Stomach (tissue), 9 donors: ENCODE measurements around the gene NUP43. TPM values are rescaled to one million over a fixed set of nuclear protein-coding genes. Genes with fewer than 3 reads are reported as not detected.

ENCODE experiments used
- DNase-seq, 2 donors: peaks; one replicate each; pipeline versions ENCODE4 v3.0.0 to v3.0.0-alpha.2; 2013 to 2019
- H3K27ac ChIP-seq, 5 donors: fragments of 200-600 bp in 4 of 5; sonication (generic) in 4 of 5; one replicate each; pipeline ENCODE4 v1.5.1; 2013 to 2019; ENCODE audit warnings: mild to moderate bottlenecking in 1 of 5, moderate library complexity in 1 of 5
- H3K27me3 ChIP-seq, 3 donors: fragments of 200-600 bp; sonication (generic); one replicate each; pipeline ENCODE4 v1.5.1; 2017 to 2019; ENCODE audit warnings: mixed run types in 1 of 3
- H3K36me3 ChIP-seq, 4 donors: fragments of 200-600 bp; sonication (generic); 1 replicate in 3 of 4; 2 replicates in 1 of 4; pipeline ENCODE4 v1.5.1; 2016 to 2019
- H3K4me1 ChIP-seq, 4 donors: fragments of 200-600 bp; sonication (generic); one replicate each; pipeline ENCODE4 v1.5.1; 2016 to 2019
- H3K4me3 ChIP-seq, 4 donors: fragments of 200-600 bp; sonication (generic) in 3 of 4; one replicate each; pipeline ENCODE4 v1.5.1; 2016 to 2019; ENCODE audit warnings: mild to moderate bottlenecking in 1 of 4
- H3K9me3 ChIP-seq, 4 donors: fragments of 200-600 bp; sonication (generic); one replicate each; pipeline ENCODE4 v1.5.1; 2016 to 2019
- EP300 ChIP-seq: sonication (generic); formaldehyde crosslinking; IDR thresholded peaks from one replicate; pipeline ENCODE4 v1.6.1; 2017; ENCODE audit warnings: antibody characterized with exemption
- POLR2A ChIP-seq, 4 donors: fragments of 450-650 bp; IDR thresholded peaks; one replicate each; pipeline ENCODE4 v1.6.1; 2016; ENCODE audit warnings: antibody characterized with exemption in 4 of 4, control low read depth in 2 of 4, mild to moderate bottlenecking in 1 of 4, moderate library complexity in 1 of 4
- POLR2AphosphoS5 ChIP-seq, 3 donors: sonication (generic); formaldehyde crosslinking; IDR thresholded peaks; one replicate each; pipeline ENCODE4 v1.6.1; 2016; ENCODE audit warnings: antibody characterized with exemption in 3 of 3
- WGBS, 5 donors: extraction: QIAGEN DNeasy Blood & Tissue Kit in 3 of 5; methylation state at CpG; one replicate each; pipeline versions ENCODE4 v1.1.5 to v1.1.7; 2013 to 2018; 5-methylcytosine and 5-hydroxymethylcytosine counted together
- intact Hi-C: fragments of 100-400 bp; cut with DNase I; formaldehyde crosslinking; loops from one replicate; pipeline ENCODE4 v1.15.1; 2023; ENCODE audit warnings: low total_unique reads
- polyA plus RNA-seq, 3 donors: library from polyadenylated mRNA; stranded (reverse); fragments of 200-250 nt; gene quantifications; one replicate each; pipeline ENCODE4 v1.2.3, GENCODE V29; 2013
- total RNA-seq, 5 donors: library from RNA; depleted of rRNA; stranded (reverse); fragments of >200 nt; gene quantifications; one replicate each; pipeline versions ENCODE4 v1.1.0 to v1.2.3, GENCODE V29; 2014 to 2016
- TF ChIP-seq, protein P1 (sequence below), 7 experiments: fragments of 450-650 bp in 4 of 7; fragments of 200-600 bp in 3 of 7; sonication (generic) in 3 of 7; IDR thresholded peaks; one replicate each; pipeline ENCODE4 v1.5.1; 2016 to 2019; ENCODE audit warnings: antibody characterized with exemption in 7 of 7, control low read depth in 2 of 7, mild to moderate bottlenecking in 1 of 7
- donor health status: healthy with polysubstance abuse.
- donor health status: Bipolar disorder and iron deficiency.
- donor health status: healthy.

NUP43 gene
- total and polyA plus RNA-seq, 8 donors = 1.2 to 51.9 (median 17.7) TPM

DNA sequence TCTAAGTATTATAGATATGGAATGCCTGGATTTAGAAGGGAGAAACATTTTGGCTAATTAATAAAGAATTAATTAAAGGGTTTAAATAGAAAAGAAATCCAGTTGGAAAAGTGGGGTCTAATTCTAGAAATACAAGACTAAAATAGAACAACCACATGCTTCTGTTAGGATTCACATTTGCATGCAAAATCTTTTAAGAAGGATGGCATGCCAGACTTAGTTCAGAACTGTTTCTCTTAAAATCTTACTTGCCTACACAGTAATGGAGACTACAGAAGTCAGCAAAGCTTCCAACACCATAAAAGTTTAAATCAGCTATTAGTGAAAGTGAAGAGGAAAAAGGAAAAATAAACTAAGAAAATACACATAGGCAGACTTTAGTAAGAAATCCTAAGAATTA, 65.1 kb downstream of the NUP43 start:
- Histone ChIP-seq H3K27ac (no peak overlapping the region), H3K9me3 (no peaks in the 10 kb centered on the region), H3K27me3 (no peaks in the 10 kb centered on the region), H3K4me3 (no peak overlapping the region), H3K36me3 (peaks cover 19 to 67% (median 58%) of the 10 kb centered on the region in 4 donors), H3K4me1 (peaks cover 0 to 5% (median 1%) of the 10 kb centered on the region in 4 donors)
- TF ChIP-seq POLR2A (IDR thresholded peaks at IDR 0.05) = no peak
- TF ChIP-seq EP300 = no peak
- TF ChIP-seq, protein P1, sequence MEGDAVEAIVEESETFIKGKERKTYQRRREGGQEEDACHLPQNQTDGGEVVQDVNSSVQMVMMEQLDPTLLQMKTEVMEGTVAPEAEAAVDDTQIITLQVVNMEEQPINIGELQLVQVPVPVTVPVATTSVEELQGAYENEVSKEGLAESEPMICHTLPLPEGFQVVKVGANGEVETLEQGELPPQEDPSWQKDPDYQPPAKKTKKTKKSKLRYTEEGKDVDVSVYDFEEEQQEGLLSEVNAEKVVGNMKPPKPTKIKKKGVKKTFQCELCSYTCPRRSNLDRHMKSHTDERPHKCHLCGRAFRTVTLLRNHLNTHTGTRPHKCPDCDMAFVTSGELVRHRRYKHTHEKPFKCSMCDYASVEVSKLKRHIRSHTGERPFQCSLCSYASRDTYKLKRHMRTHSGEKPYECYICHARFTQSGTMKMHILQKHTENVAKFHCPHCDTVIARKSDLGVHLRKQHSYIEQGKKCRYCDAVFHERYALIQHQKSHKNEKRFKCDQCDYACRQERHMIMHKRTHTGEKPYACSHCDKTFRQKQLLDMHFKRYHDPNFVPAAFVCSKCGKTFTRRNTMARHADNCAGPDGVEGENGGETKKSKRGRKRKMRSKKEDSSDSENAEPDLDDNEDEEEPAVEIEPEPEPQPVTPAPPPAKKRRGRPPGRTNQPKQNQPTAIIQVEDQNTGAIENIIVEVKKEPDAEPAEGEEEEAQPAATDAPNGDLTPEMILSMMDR (IDR thresholded peaks at IDR 0.05) = no peak
- no peak for TF ChIP-seq POLR2AphosphoS5 (IDR thresholded peaks at IDR 0.05)
- no peak for DNase-seq
- intact Hi-C loops = no loop called here

DNA sequence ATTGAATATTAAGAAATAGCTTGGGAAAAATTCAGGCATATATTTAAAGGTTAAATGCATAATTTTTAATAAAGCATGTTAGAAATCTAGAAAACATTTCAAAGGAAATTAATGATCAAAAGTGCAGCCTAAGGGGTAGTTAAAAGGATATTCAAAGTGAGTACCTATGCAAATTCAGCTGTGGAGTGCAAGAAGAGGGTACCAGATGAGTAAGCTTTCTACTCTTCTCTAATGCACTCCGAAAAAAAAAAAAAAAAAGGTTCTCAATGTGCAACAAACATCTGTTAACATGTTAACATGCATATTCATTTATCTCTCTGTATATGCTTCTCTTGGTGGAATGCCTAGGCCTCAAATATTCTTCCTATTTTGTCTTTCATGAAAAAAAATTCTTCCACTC, 65.8 kb downstream of the NUP43 start:
- no peak overlapping the region for H3K27ac ChIP-seq
- H3K4me3 ChIP-seq = no peak overlapping the region
- intact Hi-C loops = no loop called here
- peaks cover 0 to 5% (median 0%) of the 10 kb centered on the region in 4 donors for H3K4me1 ChIP-seq
- H3K9me3 ChIP-seq = no peaks in the 10 kb centered on the region
- H3K27me3 ChIP-seq = no peaks in the 10 kb centered on the region
- peaks cover 26 to 71% (median 64%) of the 10 kb centered on the region in 4 donors for H3K36me3 ChIP-seq
- TF ChIP-seq, protein P1 (IDR thresholded peaks at IDR 0.05) = no peak
- no peak for TF ChIP-seq POLR2AphosphoS5 (IDR thresholded peaks at IDR 0.05)
- no peak for TF ChIP-seq EP300
- TF ChIP-seq POLR2A (IDR thresholded peaks at IDR 0.05) = no peak
- no peak for DNase-seq
- WGBS, 5 donors = 42 to 62% (median 61%) methylated on average over 1 of the region's 1 CpG

Other genes starting within 250 kb of the NUP43 start
- 10 to 100 TPM in 3 of 5 donors, 1 to 10 TPM in 2; 7.6 to 59.7 (median 35.1) TPM for gene PPIL4, start 200.5 kb downstream of the NUP43 start, total RNA-seq
- gene PPIL4, start 200.5 kb downstream of the NUP43 start, polyA plus RNA-seq = 10 to 100 TPM; 12.4 to 20.0 (median 12.8) TPM
- 10 to 100 TPM in 3 of 5 donors, 1 to 10 TPM in 2; 3.2 to 61.6 (median 30.6) TPM for gene GINM1, start 180.2 kb downstream of the NUP43 start, total RNA-seq
- 10 to 100 TPM; 16.0 to 31.9 (median 24.6) TPM for gene GINM1, start 180.2 kb downstream of the NUP43 start, polyA plus RNA-seq
- 10 to 100 TPM in 4 of 5 donors, 1 to 10 TPM in 1; 8.1 to 29.8 (median 26.8) TPM for gene KATNA1, start 97.8 kb downstream of the NUP43 start, total RNA-seq
- 10 to 100 TPM in 2 of 3 donors, 1 to 10 TPM in 1; 9.2 to 20.2 (median 10.4) TPM for gene KATNA1, start 97.8 kb downstream of the NUP43 start, polyA plus RNA-seq
- gene LATS1, start 28.4 kb downstream of the NUP43 start, total RNA-seq = 100 to 1,000 TPM in 1 of 5 donors, 10 to 100 TPM in 4; 10.7 to 109 (median 28.4) TPM
- 1 to 10 TPM; 3.8 to 5.0 (median 4.1) TPM for gene LATS1, start 28.4 kb downstream of the NUP43 start, polyA plus RNA-seq
- gene PCMT1, start 3.2 kb upstream of the NUP43 start, total RNA-seq = 100 to 1,000 TPM in 1 of 5 donors, 10 to 100 TPM in 3, 1 to 10 TPM in 1; 2.6 to 109 (median 78.6) TPM
- 10 to 100 TPM; 35.6 to 44.5 (median 42.0) TPM for gene PCMT1, start 3.2 kb upstream of the NUP43 start, polyA plus RNA-seq
- gene LRP11, start 117.8 kb upstream of the NUP43 start, total RNA-seq = 10 to 100 TPM in 3 of 5 donors, 1 to 10 TPM in 2; 1.8 to 80.8 (median 23.9) TPM
- gene LRP11, start 117.8 kb upstream of the NUP43 start, polyA plus RNA-seq = 10 to 100 TPM in 1 of 3 donors, 1 to 10 TPM in 2; 2.0 to 18.1 (median 7.4) TPM
- gene RAET1E, start 151.6 kb upstream of the NUP43 start, total RNA-seq = not detected
- 1 to 10 TPM in 1 of 3 donors, under 1 TPM in 1, not detected in 1; 0.19 to 2.6 TPM for gene RAET1E, start 151.6 kb upstream of the NUP43 start, polyA plus RNA-seq
- under 1 TPM in 1 of 5 donors, not detected in 4; 0.89 TPM for gene RAET1G, start 176.6 kb upstream of the NUP43 start, total RNA-seq
- gene RAET1G, start 176.6 kb upstream of the NUP43 start, polyA plus RNA-seq = 1 to 10 TPM in 1 of 3 donors, not detected in 2; 3.1 TPM
- 1 to 10 TPM in 1 of 5 donors, not detected in 4; 1.4 TPM for gene ULBP2, start 195.5 kb upstream of the NUP43 start, total RNA-seq
- under 1 TPM in 2 of 3 donors, not detected in 1; 0.31 to 0.43 TPM for gene ULBP2, start 195.5 kb upstream of the NUP43 start, polyA plus RNA-seq
- 1 to 10 TPM in 1 of 5 donors, not detected in 4; 1.3 TPM for gene ULBP1, start 217.4 kb upstream of the NUP43 start, total RNA-seq
- gene ULBP1, start 217.4 kb upstream of the NUP43 start, polyA plus RNA-seq = under 1 TPM in 1 of 3 donors, not detected in 2; 0.03 TPM